MM.1S (cell line): ENCODE data around the gene KLHL11.

ENCODE experiments used
- DNase-seq: peaks from one replicate; pipeline ENCODE4 v3.0.0-alpha.2; 2015
- H2AFZ ChIP-seq: fragments of 300-600 bp; sonication (generic); 2 replicates; pipeline ENCODE4 v1.6.0; 2016; ENCODE audit warnings: antibody characterized with exemption, low read length
- H3F3A ChIP-seq: fragments of 300-600 bp; sonication (generic); 2 replicates; pipeline ENCODE4 v1.6.1; 2016; ENCODE audit warnings: mild to moderate bottlenecking, antibody characterized with exemption, low read length, moderate library complexity, mixed read lengths; ENCODE audit not compliant: insufficient read depth
- H3K27ac ChIP-seq: fragments of 300-600 bp; sonication (generic); 2 replicates; pipeline ENCODE4 v1.5.1; 2016; ENCODE audit warnings: mild to moderate bottlenecking, low read length
- H3K27me3 ChIP-seq: fragments of 300-600 bp; sonication (generic); replicated peaks from 2 replicates; pipeline ENCODE4 v1.6.0; 2016; ENCODE audit warnings: low read length; ENCODE audit not compliant: insufficient read depth
- H3K36me3 ChIP-seq: fragments of 300-600 bp; sonication (generic); replicated peaks from 2 replicates; pipeline ENCODE4 v1.6.1; 2016; ENCODE audit warnings: mild to moderate bottlenecking, low read length, mixed read lengths; ENCODE audit not compliant: insufficient read depth
- H3K4me1 ChIP-seq: fragments of 300-600 bp; sonication (generic); 2 replicates; pipeline ENCODE4 v1.6.1; 2016; ENCODE audit warnings: low read length, mixed read lengths
- H3K4me2 ChIP-seq: fragments of 300-600 bp; sonication (generic); 2 replicates; pipeline ENCODE4 v1.6.0; 2016; ENCODE audit warnings: low read depth, low read length
- H3K4me3 ChIP-seq: fragments of 300-600 bp; sonication (generic); 2 replicates; pipeline ENCODE4 v1.5.1; 2016; ENCODE audit warnings: low read length, mixed read lengths
- H3K79me2 ChIP-seq: fragments of 300-600 bp; sonication (generic); 2 replicates; pipeline ENCODE4 v1.6.1; 2016; ENCODE audit warnings: mixed run types, low read length, mixed read lengths
- H3K9ac ChIP-seq: fragments of 300-600 bp; sonication (generic); 2 replicates; pipeline ENCODE4 v1.6.1; 2016; ENCODE audit warnings: low read length, mixed read lengths
- H3K9me2 ChIP-seq: fragments of 300-600 bp; sonication (generic); replicated peaks from 2 replicates; pipeline ENCODE4 v1.6.1; 2016; ENCODE audit warnings: mild to moderate bottlenecking, low read length, mixed read lengths; ENCODE audit not compliant: insufficient read depth
- H3K9me3 ChIP-seq: fragments of 300-600 bp; sonication (generic); replicated peaks from 2 replicates; pipeline ENCODE4 v1.6.1; 2016; ENCODE audit warnings: mild to moderate bottlenecking, low read length, mixed read lengths; ENCODE audit not compliant: insufficient read depth
- H4K20me1 ChIP-seq: fragments of 300-600 bp; sonication (generic); 2 replicates; pipeline ENCODE4 v1.6.1; 2016; ENCODE audit warnings: mild to moderate bottlenecking, low read length, moderate library complexity, mixed read lengths; ENCODE audit not compliant: insufficient read depth
- EZH2 ChIP-seq: fragments of 300-600 bp; sonication (generic); optimal IDR thresholded peaks from 2 replicates; pipeline ENCODE3; 2017; ENCODE audit warnings: low read depth, mild to moderate bottlenecking, antibody characterized with exemption, low read length, mixed read lengths
- EZH2phosphoT487 ChIP-seq: fragments of 300-600 bp; sonication (generic); IDR thresholded peaks from 2 replicates; pipeline ENCODE4 v1.6.1; 2018; ENCODE audit warnings: antibody characterized with exemption, low read length
- TF ChIP-seq, protein P1 (sequence below): fragments of 300-600 bp; sonication (generic); IDR thresholded peaks from 2 replicates; pipeline ENCODE4 v1.5.1; 2016; ENCODE audit warnings: antibody characterized with exemption, low read length, mixed read lengths

Gene KLHL11

DNA sequence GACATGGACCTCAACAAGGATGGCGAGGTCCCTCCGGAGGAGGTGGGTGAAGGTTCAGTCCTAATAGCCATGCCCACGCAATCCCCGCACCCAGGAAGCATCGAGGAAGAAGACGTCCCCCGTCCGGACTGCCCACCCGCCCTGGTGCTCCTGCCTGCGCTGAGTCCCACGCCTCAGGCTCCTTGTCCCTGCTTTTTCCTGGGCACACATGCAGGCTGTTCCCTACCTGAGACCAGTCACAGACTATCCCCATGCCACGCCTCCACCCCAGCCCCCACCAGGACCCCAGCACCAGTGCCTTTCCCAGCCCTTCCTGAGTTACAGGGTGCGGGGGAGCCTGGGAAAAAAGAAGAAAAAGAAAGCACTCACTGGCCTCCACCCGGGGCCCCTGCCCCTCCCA is 43.4 kb downstream of the KLHL11 start:
- Histone ChIP-seq H3K79me2 (no peaks in the 10 kb centered on the region), H3K4me3 (no peak overlapping the region), H3K4me1 (no peaks in the 10 kb centered on the region), H2AFZ (no peak overlapping the region), H3K36me3 (no peaks in the 10 kb centered on the region), H4K20me1 (no peaks in the 10 kb centered on the region), H3K27me3 (peaks cover 9% of the 10 kb centered on the region), H3K9ac (no peak overlapping the region), H3K9me2 (no peaks in the 10 kb centered on the region), H3K27ac (no peak overlapping the region), H3F3A (no peaks in the 10 kb centered on the region), H3K9me3 (no peaks in the 10 kb centered on the region), H3K4me2 (no peak overlapping the region)
- no peak for DNase-seq
- TF ChIP-seq EZH2 (no peak), EZH2phosphoT487 (no peak)
- TF ChIP-seq, protein P1, sequence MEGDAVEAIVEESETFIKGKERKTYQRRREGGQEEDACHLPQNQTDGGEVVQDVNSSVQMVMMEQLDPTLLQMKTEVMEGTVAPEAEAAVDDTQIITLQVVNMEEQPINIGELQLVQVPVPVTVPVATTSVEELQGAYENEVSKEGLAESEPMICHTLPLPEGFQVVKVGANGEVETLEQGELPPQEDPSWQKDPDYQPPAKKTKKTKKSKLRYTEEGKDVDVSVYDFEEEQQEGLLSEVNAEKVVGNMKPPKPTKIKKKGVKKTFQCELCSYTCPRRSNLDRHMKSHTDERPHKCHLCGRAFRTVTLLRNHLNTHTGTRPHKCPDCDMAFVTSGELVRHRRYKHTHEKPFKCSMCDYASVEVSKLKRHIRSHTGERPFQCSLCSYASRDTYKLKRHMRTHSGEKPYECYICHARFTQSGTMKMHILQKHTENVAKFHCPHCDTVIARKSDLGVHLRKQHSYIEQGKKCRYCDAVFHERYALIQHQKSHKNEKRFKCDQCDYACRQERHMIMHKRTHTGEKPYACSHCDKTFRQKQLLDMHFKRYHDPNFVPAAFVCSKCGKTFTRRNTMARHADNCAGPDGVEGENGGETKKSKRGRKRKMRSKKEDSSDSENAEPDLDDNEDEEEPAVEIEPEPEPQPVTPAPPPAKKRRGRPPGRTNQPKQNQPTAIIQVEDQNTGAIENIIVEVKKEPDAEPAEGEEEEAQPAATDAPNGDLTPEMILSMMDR = no peak

- DNase-seq = no peak
- Histone ChIP-seq H3K27me3 (peaks cover 9% of the 10 kb centered on the region), H3K79me2 (no peaks in the 10 kb centered on the region), H4K20me1 (no peaks in the 10 kb centered on the region), H3K36me3 (no peaks in the 10 kb centered on the region), H3K9me3 (no peaks in the 10 kb centered on the region), H3F3A (no peaks in the 10 kb centered on the region), H3K9me2 (no peaks in the 10 kb centered on the region), H3K27ac (no peak overlapping the region), H3K4me2 (no peak overlapping the region), H2AFZ (no peak overlapping the region), H3K9ac (no peak overlapping the region), H3K4me1 (no peaks in the 10 kb centered on the region), H3K4me3 (no peak overlapping the region)
- TF ChIP-seq EZH2 (no peak), EZH2phosphoT487 (no peak)
- TF ChIP-seq, protein P1 = no peak
These were observed 47.2 kb downstream of the KLHL11 start for GRCh38 chr17:41818024-41818423.

- Histone ChIP-seq H3K9me2 (no peaks in the 10 kb centered on the region), H3K79me2 (no peaks in the 10 kb centered on the region)
These were observed 48.4 kb downstream of the KLHL11 start for GRCh38 chr17:41816637-41817320.

More at GRCh38 chr17:41816637-41817320, 48.4 kb downstream of the KLHL11 start:
- no peak overlapping the region for H3K27ac ChIP-seq
- DNase-seq = no peak
- no peaks in the 10 kb centered on the region for H3K36me3 ChIP-seq
- H3K4me2 ChIP-seq = no peak overlapping the region
- H3K4me3 ChIP-seq = no peak overlapping the region
- TF ChIP-seq, protein P1 = no peak
- TF ChIP-seq EZH2 (no peak), EZH2phosphoT487 (no peak)
- H3K4me1 ChIP-seq = 0 out of 2 replicates have a peak, but pooled peaks cover 7% of the 10 kb centered on the region
- H3K9ac ChIP-seq = no peak overlapping the region
- no peaks in the 10 kb centered on the region for H4K20me1 ChIP-seq
- peaks cover 13% of the 10 kb centered on the region for H3K27me3 ChIP-seq
- no peak overlapping the region for H2AFZ ChIP-seq
- H3K9me3 ChIP-seq = no peaks in the 10 kb centered on the region
- H3F3A ChIP-seq = no peaks in the 10 kb centered on the region; the same call in 1 of the 2 replicates
